Fibroblast of lung (primary cell): ENCODE measurements around the gene PGAP2. TPM values are rescaled to one million over a fixed set of nuclear protein-coding genes. Genes with fewer than 3 reads are reported as not detected.

Source experiments
- DNase-seq, 2 donors: peaks; one replicate each; pipeline versions ENCODE4 v3.0.0 to v3.0.0-alpha.2; 2010; ENCODE audit warnings: low read depth in 2 of 2
- H2AFZ ChIP-seq: 2 replicates; pipeline ENCODE4 v1.5.1; 2012; ENCODE audit warnings: low read length, control low read depth, inconsistent platforms
- H3K27ac ChIP-seq: 2 replicates; pipeline ENCODE4 v1.5.1; 2011; ENCODE audit warnings: low read length, control low read depth; ENCODE audit not compliant: insufficient read depth
- H3K27me3 ChIP-seq: 2 replicates; pipeline ENCODE4 v1.5.1; 2011; ENCODE audit warnings: mild to moderate bottlenecking, low read length; ENCODE audit not compliant: control insufficient read depth, insufficient read depth
- H3K36me3 ChIP-seq: 2 replicates; pipeline ENCODE4 v1.5.1; 2011; ENCODE audit warnings: low read length; ENCODE audit not compliant: control insufficient read depth, insufficient read depth
- H3K4me1 ChIP-seq: 2 replicates; pipeline ENCODE4 v1.5.1; 2011; ENCODE audit warnings: low read length; ENCODE audit not compliant: control insufficient read depth, insufficient read depth; ENCODE audit errors: extremely low read depth
- H3K4me2 ChIP-seq: 2 replicates; pipeline ENCODE4 v1.5.1; 2011; ENCODE audit warnings: low read length, control low read depth; ENCODE audit not compliant: insufficient read depth; ENCODE audit errors: extremely low read depth
- H3K4me3 ChIP-seq, 4 experiments: fragments of 200-600 bp in 1 of 4; sonication (generic) in 1 of 4; replicated peaks in 1 of 4; 2 replicates each; pipeline ENCODE4 v1.5.1; 2011 to 2016; ENCODE audit warnings: low read length in 4 of 4, low read depth in 3 of 4, mild to moderate bottlenecking in 3 of 4, control low read depth in 2 of 4, inconsistent platforms in 1 of 4, mixed read lengths in 1 of 4; ENCODE audit not compliant: insufficient read depth in 1 of 4; ENCODE audit errors: control extremely low read depth in 1 of 4
- H3K79me2 ChIP-seq: 2 replicates; pipeline ENCODE4 v1.5.1; 2012; ENCODE audit warnings: mild to moderate bottlenecking, low read length, inconsistent platforms; ENCODE audit not compliant: control insufficient read depth, insufficient read depth
- H3K9ac ChIP-seq: 2 replicates; pipeline ENCODE4 v1.5.1; 2011; ENCODE audit warnings: mild to moderate bottlenecking, low read length, control low read depth; ENCODE audit not compliant: insufficient read depth
- H3K9me3 ChIP-seq: 2 replicates; pipeline ENCODE4 v1.5.1; 2012; ENCODE audit warnings: low read depth, low read length; ENCODE audit not compliant: control insufficient read depth, insufficient read depth
- H4K20me1 ChIP-seq: 2 replicates; pipeline ENCODE4 v1.5.1; 2011; ENCODE audit warnings: low read length; ENCODE audit not compliant: control insufficient read depth, insufficient read depth; ENCODE audit errors: extremely low read depth
- CTCF ChIP-seq, 2 donors: IDR thresholded peaks in 1 of 2; conservative IDR thresholded peaks in 1 of 2; 1 replicate in 1 of 2; 2 replicates in 1 of 2; pipeline ENCODE4 v1.5.1; 2011 to 2012; ENCODE audit warnings: low read length in 2 of 2, control low read depth in 1 of 2, inconsistent platforms in 1 of 2, low read depth in 1 of 2, mild to moderate bottlenecking in 1 of 2
- EZH2 ChIP-seq: IDR thresholded peaks from 2 replicates; pipeline ENCODE4 v1.5.1; 2012; ENCODE audit warnings: low read length, control low read depth, mild to moderate bottlenecking; ENCODE audit errors: missing control alignments
- polyA plus RNA-seq, 2 donors: library from polyadenylated mRNA; depleted of rRNA in 1 of 2; stranded (reverse) in 1 of 2; unstranded in 1 of 2; fragments of >200 nt; gene quantifications; 2 replicates each; pipeline ENCODE4 v1.2.1, GENCODE V29; 2011 to 2012; ENCODE audit warnings: missing spikeins in 1 of 2
- total RNA-seq: library from RNA; depleted of rRNA; stranded (reverse); fragments of >200 nt; gene quantifications from 2 replicates; pipeline ENCODE4 v1.2.1, GENCODE V29; 2014

The PGAP2 gene
- total and polyA plus RNA-seq, 2 donors (not counting 1 experiment from before 2014, with no cell fraction given), result 12.4 to 12.8 TPM

GRCh38 chr11:3820971-3821370 lies 12.6 kb downstream of the PGAP2 start:
- Histone ChIP-seq H4K20me1 (no peaks in the 10 kb centered on the region), H3K4me3 (no peak overlapping the region), H3K79me2 (no peaks in the 10 kb centered on the region), H3K4me2 (no peak overlapping the region), H3K4me1 (no peaks in the 10 kb centered on the region), H3K9ac (no peak overlapping the region), H3K27me3 (no peaks in the 10 kb centered on the region), H3K27ac (no peak overlapping the region), H3K9me3 (no peaks in the 10 kb centered on the region), H2AFZ (no peak overlapping the region), H3K36me3 (no peaks in the 10 kb centered on the region)
- no peak for DNase-seq
- TF ChIP-seq EZH2 (no peak), CTCF (conservative IDR thresholded peaks at IDR 0.05 in 1 of 2, IDR thresholded peaks at IDR 0.05 in 1 of 2; ENCODE audit: low read depth in 1 of 2, low read length in 2 of 2) (no peak)

GRCh38 chr11:3822312-3822711 lies 14.0 kb downstream of the PGAP2 start:
- Histone ChIP-seq H3K4me1 (no peaks in the 10 kb centered on the region), H3K79me2 (no peaks in the 10 kb centered on the region), H2AFZ (no peak overlapping the region), H3K4me2 (no peak overlapping the region), H3K27me3 (no peaks in the 10 kb centered on the region), H3K27ac (no peak overlapping the region), H3K9me3 (no peaks in the 10 kb centered on the region), H3K9ac (no peak overlapping the region), H3K36me3 (no peaks in the 10 kb centered on the region), H4K20me1 (no peaks in the 10 kb centered on the region), H3K4me3 (no peak overlapping the region)
- no peak for DNase-seq
- TF ChIP-seq CTCF (conservative IDR thresholded peaks at IDR 0.05 in 1 of 2, IDR thresholded peaks at IDR 0.05 in 1 of 2; ENCODE audit: low read depth in 1 of 2, low read length in 2 of 2), result no peak
- TF ChIP-seq EZH2, result no peak

- Histone ChIP-seq H3K4me2 (no peak overlapping the region), H3K27me3 (no peaks in the 10 kb centered on the region), H3K27ac (no peak overlapping the region), H3K36me3 (peaks cover 5% of the 10 kb centered on the region), H2AFZ (no peak overlapping the region), H3K4me3 (no peak overlapping the region), H3K4me1 (no peaks in the 10 kb centered on the region), H3K9me3 (no peaks in the 10 kb centered on the region), H3K79me2 (peaks cover 1% of the 10 kb centered on the region), H3K9ac (no peak overlapping the region), H4K20me1 (no peaks in the 10 kb centered on the region)
- TF ChIP-seq EZH2 (no peak), CTCF (conservative IDR thresholded peaks at IDR 0.05 in 1 of 2, IDR thresholded peaks at IDR 0.05 in 1 of 2; ENCODE audit: low read depth in 1 of 2, low read length in 2 of 2) (no peak)
- peak; percentile 73 to 74 for DNase-seq
Observed at GRCh38 chr11:3823303-3823702, 14.9 kb downstream of the PGAP2 start.
